Measurements from ENCODE around the gene CREBBP.

The CREBBP gene

GRCh38 chr16:3738541-3738940 lies 142.0 kb downstream of the CREBBP start:
- TF ChIP-seq CTCF (IDR thresholded peaks at IDR 0.05; ENCODE audit: insufficient read depth, missing control alignments), result no peak
- DNase-seq (ENCODE audit: insufficient read length, low spot score), result no peak
- no peak for FAIRE-seq

- no peak for FAIRE-seq
- DNase-seq (ENCODE audit: insufficient read length, low spot score), result no peak
- TF ChIP-seq CTCF (IDR thresholded peaks at IDR 0.05; ENCODE audit: insufficient read depth, missing control alignments), result no peak
Observed at GRCh38 chr16:3738128-3738527, 142.4 kb downstream of the CREBBP start.

GRCh38 chr16:3737181-3737580 lies 143.3 kb downstream of the CREBBP start:
- no peak for DNase-seq (ENCODE audit: insufficient read length, low spot score)
- no peak for TF ChIP-seq CTCF (IDR thresholded peaks at IDR 0.05; ENCODE audit: insufficient read depth, missing control alignments)
- no peak for FAIRE-seq

GRCh38 chr16:3736116-3736515 lies 144.4 kb downstream of the CREBBP start:
- DNase-seq (ENCODE audit: insufficient read length, low spot score), result no peak
- no peak for TF ChIP-seq CTCF (IDR thresholded peaks at IDR 0.05; ENCODE audit: insufficient read depth, missing control alignments)
- no peak for FAIRE-seq

- FAIRE-seq, result no peak
- no peak for DNase-seq (ENCODE audit: insufficient read length, low spot score)
- TF ChIP-seq CTCF (IDR thresholded peaks at IDR 0.05; ENCODE audit: insufficient read depth, missing control alignments), result no peak
Observed at GRCh38 chr16:3735541-3735940, 145.0 kb downstream of the CREBBP start.

GRCh38 chr16:3734758-3735221 lies 145.7 kb downstream of the CREBBP start:
- TF ChIP-seq CTCF (IDR thresholded peaks at IDR 0.05; ENCODE audit: insufficient read depth, missing control alignments), result no peak
- no peak for DNase-seq (ENCODE audit: insufficient read length, low spot score)
- FAIRE-seq, result no peak

- FAIRE-seq (no peak), DNase-seq (ENCODE audit: insufficient read length, low spot score) (no peak)
- TF ChIP-seq CTCF (IDR thresholded peaks at IDR 0.05; ENCODE audit: insufficient read depth, missing control alignments), result no peak
Observed at GRCh38 chr16:3734084-3734757, 146.3 kb downstream of the CREBBP start.
